Fibroblast of peridontal ligament (primary cell): Measurements from ENCODE around the gene FAM117B.
"Not testable (repeated sequence)": the region's sequence is repeated elsewhere in the genome, so short reads cannot be mapped to it uniquely, and the experiment has no call there.

Experiments
- DNase-seq: peaks from one replicate; pipeline ENCODE4 v3.0.0-alpha.2; 2010; ENCODE audit errors: extremely low read depth

The FAM117B gene

GRCh38 chr2:202757339-202757738 lies 122.6 kb downstream of the FAM117B start:
- no peak for DNase-seq

- DNase-seq: no peak
Measured at GRCh38 chr2:202758128-202758527, 123.4 kb downstream of the FAM117B start.

GRCh38 chr2:202758604-202759003 lies 123.8 kb downstream of the FAM117B start:
- no peak for DNase-seq

- DNase-seq: no peak
Measured at GRCh38 chr2:202760848-202761247, 126.1 kb downstream of the FAM117B start.

GRCh38 chr2:202762556-202762955 lies 127.8 kb downstream of the FAM117B start:
- DNase-seq: no peak

- no peak for DNase-seq
Measured at GRCh38 chr2:202763916-202764315, 129.1 kb downstream of the FAM117B start.

GRCh38 chr2:202764991-202765390 lies 130.2 kb downstream of the FAM117B start:
- no peak for DNase-seq

GRCh38 chr2:202765436-202765835 lies 130.7 kb downstream of the FAM117B start:
- no peak for DNase-seq

GRCh38 chr2:202768273-202768672 lies 133.5 kb downstream of the FAM117B start:
- DNase-seq: no peak

- peak; percentile 29 for DNase-seq
Measured at GRCh38 chr2:202769201-202769600, 134.4 kb downstream of the FAM117B start.

- peak; percentile 45 for DNase-seq
Measured at GRCh38 chr2:202771336-202771735, 136.6 kb downstream of the FAM117B start.

GRCh38 chr2:202771741-202772460 lies 137.1 kb downstream of the FAM117B start:
- DNase-seq: peak; percentile 58

- no peak for DNase-seq
Measured at GRCh38 chr2:202773301-202773973, 138.7 kb downstream of the FAM117B start.

GRCh38 chr2:202774104-202774503 lies 139.3 kb downstream of the FAM117B start:
- no peak for DNase-seq

- DNase-seq: no peak
Measured at GRCh38 chr2:202778217-202778616, 143.4 kb downstream of the FAM117B start.

GRCh38 chr2:202780514-202781021 lies 145.8 kb downstream of the FAM117B start:
- no peak for DNase-seq

- DNase-seq: no peak
Measured at GRCh38 chr2:202782940-202783558, 148.3 kb downstream of the FAM117B start.

- no peak for DNase-seq
Measured at GRCh38 chr2:202786842-202787241, 152.1 kb downstream of the FAM117B start.

GRCh38 chr2:202790676-202791075 lies 155.9 kb downstream of the FAM117B start:
- no peak for DNase-seq

GRCh38 chr2:202797944-202798343 lies 163.2 kb downstream of the FAM117B start:
- DNase-seq: no peak

- DNase-seq: not testable (repeated sequence)
Measured at GRCh38 chr2:202805911-202806310, 171.1 kb downstream of the FAM117B start.

- peak; percentile 91 for DNase-seq
Measured at GRCh38 chr2:202807431-202808138, 172.8 kb downstream of the FAM117B start.
